ENCODE results near the gene GAP43.

GRCh38 chr3:115602194-115602593 is 21.1 kb upstream of the GAP43 start:
- TF ChIP-seq CTCF (IDR thresholded peaks at IDR 0.05) (no peak), POLR2AphosphoS5 (IDR thresholded peaks at IDR 0.05) (no peak), EP300 (IDR thresholded peaks at IDR 0.05) (no peak)
